MM.1S (cell line): ENCODE results near the gene GPSM1.

Source experiments
- EZH2 ChIP-seq: fragments of 300-600 bp; sonication (generic); optimal IDR thresholded peaks from 2 replicates; pipeline ENCODE3; 2017; ENCODE audit warnings: low read depth, mild to moderate bottlenecking, antibody characterized with exemption, low read length, mixed read lengths
- EZH2phosphoT487 ChIP-seq: fragments of 300-600 bp; sonication (generic); IDR thresholded peaks from 2 replicates; pipeline ENCODE4 v1.6.1; 2018; ENCODE audit warnings: antibody characterized with exemption, low read length
- TF ChIP-seq, protein P1 (sequence below): fragments of 300-600 bp; sonication (generic); IDR thresholded peaks from 2 replicates; pipeline ENCODE4 v1.5.1; 2016; ENCODE audit warnings: antibody characterized with exemption, low read length, mixed read lengths

DNA sequence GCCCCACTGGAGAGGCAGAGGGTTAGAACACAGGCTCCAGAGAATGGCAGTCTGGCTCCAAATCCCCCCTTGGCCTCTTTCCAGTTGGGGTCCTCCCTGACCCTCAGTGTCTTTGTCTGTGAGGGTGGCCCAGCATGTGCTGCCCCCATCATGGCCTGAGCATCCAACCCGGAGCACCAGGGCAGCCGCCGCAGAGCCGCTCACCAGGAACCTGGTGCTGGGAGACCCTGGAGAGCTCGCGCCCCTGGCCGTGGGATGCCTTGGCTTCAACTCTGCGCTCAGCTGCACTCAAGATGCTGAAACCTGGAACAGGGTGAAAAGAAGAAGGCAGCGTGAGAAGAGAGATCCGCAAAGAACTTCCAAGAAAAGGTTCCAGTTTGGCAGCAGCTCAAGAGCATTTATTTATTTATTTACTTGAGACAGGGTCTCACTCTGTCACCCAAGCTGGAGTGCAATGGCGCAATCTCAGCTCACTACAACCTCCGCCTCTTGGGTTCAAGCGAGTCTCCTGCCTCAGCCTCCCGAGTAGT is 27.3 kb upstream of the GPSM1 start:
- TF ChIP-seq, protein P1, sequence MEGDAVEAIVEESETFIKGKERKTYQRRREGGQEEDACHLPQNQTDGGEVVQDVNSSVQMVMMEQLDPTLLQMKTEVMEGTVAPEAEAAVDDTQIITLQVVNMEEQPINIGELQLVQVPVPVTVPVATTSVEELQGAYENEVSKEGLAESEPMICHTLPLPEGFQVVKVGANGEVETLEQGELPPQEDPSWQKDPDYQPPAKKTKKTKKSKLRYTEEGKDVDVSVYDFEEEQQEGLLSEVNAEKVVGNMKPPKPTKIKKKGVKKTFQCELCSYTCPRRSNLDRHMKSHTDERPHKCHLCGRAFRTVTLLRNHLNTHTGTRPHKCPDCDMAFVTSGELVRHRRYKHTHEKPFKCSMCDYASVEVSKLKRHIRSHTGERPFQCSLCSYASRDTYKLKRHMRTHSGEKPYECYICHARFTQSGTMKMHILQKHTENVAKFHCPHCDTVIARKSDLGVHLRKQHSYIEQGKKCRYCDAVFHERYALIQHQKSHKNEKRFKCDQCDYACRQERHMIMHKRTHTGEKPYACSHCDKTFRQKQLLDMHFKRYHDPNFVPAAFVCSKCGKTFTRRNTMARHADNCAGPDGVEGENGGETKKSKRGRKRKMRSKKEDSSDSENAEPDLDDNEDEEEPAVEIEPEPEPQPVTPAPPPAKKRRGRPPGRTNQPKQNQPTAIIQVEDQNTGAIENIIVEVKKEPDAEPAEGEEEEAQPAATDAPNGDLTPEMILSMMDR: no peak
- no peak for TF ChIP-seq EZH2
- TF ChIP-seq EZH2phosphoT487: no peak
